Measurements from ENCODE around the gene KANK4. TPM values are rescaled to one million over a fixed set of nuclear protein-coding genes. Genes with fewer than 3 reads are reported as not detected.
A peak's percentile ranks its signal among the peaks of the same experiment; 100 is the strongest.

Gene KANK4
- total RNA-seq, 2 experiments from 2014 or later = not detected

DNA sequence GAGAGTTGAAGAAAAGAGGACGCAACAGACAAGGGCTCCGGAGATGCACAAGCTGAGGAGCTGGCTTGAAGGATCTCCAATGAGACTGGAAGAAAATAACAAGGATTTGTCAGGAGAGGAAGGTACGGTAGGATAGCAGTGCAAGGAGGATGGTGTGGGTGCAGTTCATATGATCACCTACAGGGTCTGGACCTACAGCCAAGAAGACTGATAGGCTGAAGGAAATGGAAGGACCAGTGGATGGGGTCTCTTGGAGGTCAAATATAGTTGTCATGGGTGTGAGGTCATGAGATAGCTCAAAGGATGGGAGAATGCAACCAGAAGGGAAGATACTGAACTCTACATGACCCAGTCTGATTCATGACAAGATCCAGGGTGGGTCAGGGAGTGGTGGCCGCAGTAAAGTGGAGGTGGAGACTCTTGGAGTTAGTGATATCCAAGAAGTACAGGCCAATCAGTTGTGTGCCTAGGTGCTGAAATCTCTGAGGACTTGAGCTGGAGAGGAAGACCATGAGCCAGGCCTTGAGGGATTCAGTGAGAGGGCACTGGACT is 15.3 kb upstream of the KANK4 start:
- Mint-ChIP-seq H3K9me3 (ENCODE audit: insufficient read depth) (no peaks in the 10 kb centered on the region), H3K4me1 (ENCODE audit: low read depth) (peaks cover 7% of the 10 kb centered on the region), H3K4me3 (no peak overlapping the region), H3K27me3 (ENCODE audit: low read depth) (no peaks in the 10 kb centered on the region), H3K27ac (no peak overlapping the region), H3K36me3 (ENCODE audit: low read depth) (no peaks in the 10 kb centered on the region)
- no peak for DNase-seq
- ChIA-PET CTCF (interaction anchor here (1.8 kb wide), 1 partner anchor 29 kb away, joined by 4 read pairs; no protein-coding TSS in a partner anchor), POLR2A (no interaction called here)
- ATAC-seq = no peak

DNA sequence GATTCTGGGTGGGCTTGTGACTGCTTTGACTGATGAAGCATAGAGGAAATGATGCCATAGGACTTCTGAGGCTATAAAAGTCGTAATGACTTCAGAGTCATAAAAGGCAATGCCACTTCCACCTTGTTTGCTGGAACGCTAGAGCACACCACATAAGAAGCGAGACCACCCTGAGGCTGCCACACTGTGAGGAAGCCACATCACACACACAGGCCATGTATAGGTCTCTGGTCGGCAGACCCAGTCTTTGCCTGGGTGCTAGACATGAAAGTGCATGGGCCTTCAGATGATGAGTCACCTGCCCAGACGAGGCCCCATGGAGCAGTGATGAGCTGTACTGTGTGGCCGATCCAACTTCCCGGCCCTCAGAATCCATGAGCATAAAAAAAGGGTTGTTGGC is 14.2 kb upstream of the KANK4 start:
- H3K27me3 Mint-ChIP-seq (ENCODE audit: low read depth) = no peaks in the 10 kb centered on the region
- CTCF ChIA-PET = interaction anchor here (1.8 kb wide), 1 partner anchor 28 kb away, joined by 4 read pairs; no protein-coding TSS in a partner anchor
- ATAC-seq = peak; percentile 75
- POLR2A ChIA-PET = no interaction called here
- no peak overlapping the region for H3K27ac Mint-ChIP-seq
- H3K4me3 Mint-ChIP-seq = no peak overlapping the region
- DNase-seq = peak; percentile 44
- peaks cover 7% of the 10 kb centered on the region for H3K4me1 Mint-ChIP-seq (ENCODE audit: low read depth)
- no peaks in the 10 kb centered on the region for H3K36me3 Mint-ChIP-seq (ENCODE audit: low read depth)
- H3K9me3 Mint-ChIP-seq (ENCODE audit: insufficient read depth) = no peaks in the 10 kb centered on the region

DNA sequence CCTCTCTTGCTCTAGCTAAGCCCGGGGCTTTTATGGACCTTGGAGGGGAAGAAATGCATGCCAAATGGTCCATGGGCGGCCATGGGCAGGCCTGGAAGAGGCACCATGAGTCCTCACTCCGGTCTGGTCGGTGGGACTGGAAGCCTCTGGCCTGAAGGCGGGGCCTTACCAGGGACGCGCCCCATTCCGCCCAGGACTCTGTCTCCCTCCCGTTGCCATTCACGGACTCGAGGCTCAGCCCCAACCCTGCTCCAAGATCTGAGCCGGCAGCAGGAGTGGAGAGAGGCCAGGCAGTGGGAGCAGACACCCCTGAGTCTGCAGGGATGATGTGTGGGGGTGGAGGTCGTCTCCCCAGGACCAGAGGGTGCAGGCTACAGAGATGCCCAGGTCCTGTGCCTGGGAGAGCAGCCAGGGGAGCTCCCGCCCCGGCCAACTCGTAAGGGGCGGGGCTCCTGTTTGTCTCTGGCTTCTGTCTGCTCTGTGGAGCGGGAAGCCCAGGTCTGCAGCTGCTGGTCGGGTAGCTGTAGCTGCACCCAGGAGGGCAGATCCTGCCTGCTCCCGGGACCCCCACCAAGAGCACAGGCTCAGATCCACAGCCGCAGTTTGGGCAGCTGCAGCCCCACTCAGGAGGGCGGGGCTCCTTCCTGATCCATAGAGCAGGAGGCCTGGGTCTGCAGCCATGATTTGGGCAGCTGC is 8.3 kb upstream of the KANK4 start:
- DNase-seq (no peak), ATAC-seq (no peak)
- H3K4me1 Mint-ChIP-seq (ENCODE audit: low read depth) = no peaks in the 10 kb centered on the region
- CTCF ChIA-PET = no interaction called here
- no peak overlapping the region for H3K27ac Mint-ChIP-seq
- POLR2A ChIA-PET = no interaction called here
- peaks cover 4% of the 10 kb centered on the region for H3K27me3 Mint-ChIP-seq (ENCODE audit: low read depth)
- no peaks in the 10 kb centered on the region for H3K36me3 Mint-ChIP-seq (ENCODE audit: low read depth)
- H3K4me3 Mint-ChIP-seq = no peak overlapping the region
- H3K9me3 Mint-ChIP-seq (ENCODE audit: insufficient read depth) = no peaks in the 10 kb centered on the region

DNA sequence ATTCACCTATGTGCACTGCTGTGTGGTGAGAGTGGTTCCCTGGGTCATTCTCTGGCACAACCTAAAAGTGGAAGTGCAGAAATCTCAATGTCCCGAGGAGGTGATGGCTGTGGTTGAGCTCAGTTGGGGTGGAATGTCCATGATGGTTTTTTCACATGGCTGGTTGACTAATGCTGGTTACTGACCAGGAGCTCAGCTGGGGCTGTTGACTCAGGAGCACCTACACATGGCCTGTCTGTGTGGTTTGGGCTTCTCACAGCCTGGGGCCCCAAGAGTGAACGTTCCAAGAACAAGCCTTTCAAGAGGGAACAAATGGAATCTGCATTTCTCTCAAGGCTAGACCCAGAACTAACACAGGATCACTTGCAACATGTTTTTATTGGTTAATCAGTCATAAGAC is 6.4 kb upstream of the KANK4 start:
- no peak for DNase-seq
- ChIA-PET CTCF (no interaction called here), POLR2A (no interaction called here)
- Mint-ChIP-seq H3K4me3 (no peak overlapping the region), H3K36me3 (ENCODE audit: low read depth) (no peaks in the 10 kb centered on the region), H3K27ac (no peak overlapping the region), H3K9me3 (ENCODE audit: insufficient read depth) (no peaks in the 10 kb centered on the region), H3K4me1 (ENCODE audit: low read depth) (no peaks in the 10 kb centered on the region), H3K27me3 (ENCODE audit: low read depth) (peaks cover 10% of the 10 kb centered on the region)
- no peak for ATAC-seq

DNA sequence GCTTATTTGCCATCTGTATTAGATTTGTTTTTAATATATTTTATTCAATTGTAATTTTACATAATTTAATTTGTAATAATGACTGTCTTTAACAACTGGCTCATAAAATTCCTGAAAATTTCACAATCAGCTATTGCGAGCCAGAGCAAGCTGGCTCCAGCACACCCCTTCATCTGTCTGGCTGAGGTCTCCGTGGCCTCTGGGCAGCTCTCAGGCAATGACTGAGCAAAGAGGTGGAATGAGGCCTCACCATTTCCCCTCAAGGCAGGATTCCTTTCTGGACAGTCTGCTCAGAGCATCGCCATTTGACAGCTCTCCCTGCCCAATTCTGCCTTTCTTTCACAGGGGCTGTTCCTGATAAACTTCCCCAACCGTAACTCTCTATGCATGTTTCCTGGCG is 5.8 kb upstream of the KANK4 start:
- POLR2A ChIA-PET = no interaction called here
- no peaks in the 10 kb centered on the region for H3K36me3 Mint-ChIP-seq (ENCODE audit: low read depth)

DNA sequence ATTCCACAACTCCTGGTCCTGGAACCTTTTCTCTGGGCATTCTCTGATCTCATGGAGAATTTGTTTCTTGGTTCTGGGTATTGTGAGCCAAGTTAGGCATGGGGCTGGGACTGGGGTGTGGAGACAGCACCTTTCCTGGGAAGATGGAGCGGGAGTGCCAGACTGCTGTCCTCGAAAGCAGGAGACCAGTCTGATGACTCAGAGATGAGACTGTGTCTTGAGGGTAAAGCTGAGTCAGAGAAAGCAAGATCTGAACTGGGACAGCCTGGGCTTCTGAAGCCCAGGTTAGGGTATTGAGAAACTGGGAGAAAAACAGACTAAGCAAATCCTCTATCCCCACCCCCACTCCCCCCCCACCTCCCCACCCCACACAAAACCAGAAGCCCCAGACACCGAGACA is 2.2 kb upstream of the KANK4 start:
- ATAC-seq (no peak), DNase-seq (no peak)
- Mint-ChIP-seq H3K9me3 (ENCODE audit: insufficient read depth) (no peaks in the 10 kb centered on the region), H3K4me3 (no peak overlapping the region), H3K27me3 (ENCODE audit: low read depth) (peaks cover 41% of the 10 kb centered on the region), H3K4me1 (ENCODE audit: low read depth) (no peaks in the 10 kb centered on the region), H3K27ac (no peak overlapping the region), H3K36me3 (ENCODE audit: low read depth) (no peaks in the 10 kb centered on the region)
- POLR2A ChIA-PET = no interaction called here
- CTCF ChIA-PET = no interaction called here

More for the DNA sequence above, 5.8 kb upstream of the KANK4 start:
- no peak for DNase-seq
- peaks cover 15% of the 10 kb centered on the region for H3K27me3 Mint-ChIP-seq (ENCODE audit: low read depth)
- no peaks in the 10 kb centered on the region for H3K9me3 Mint-ChIP-seq (ENCODE audit: insufficient read depth)
- H3K27ac Mint-ChIP-seq = no peak overlapping the region
- H3K4me3 Mint-ChIP-seq = no peak overlapping the region
- ATAC-seq = no peak
- CTCF ChIA-PET = no interaction called here
- no peaks in the 10 kb centered on the region for H3K4me1 Mint-ChIP-seq (ENCODE audit: low read depth)

DNA sequence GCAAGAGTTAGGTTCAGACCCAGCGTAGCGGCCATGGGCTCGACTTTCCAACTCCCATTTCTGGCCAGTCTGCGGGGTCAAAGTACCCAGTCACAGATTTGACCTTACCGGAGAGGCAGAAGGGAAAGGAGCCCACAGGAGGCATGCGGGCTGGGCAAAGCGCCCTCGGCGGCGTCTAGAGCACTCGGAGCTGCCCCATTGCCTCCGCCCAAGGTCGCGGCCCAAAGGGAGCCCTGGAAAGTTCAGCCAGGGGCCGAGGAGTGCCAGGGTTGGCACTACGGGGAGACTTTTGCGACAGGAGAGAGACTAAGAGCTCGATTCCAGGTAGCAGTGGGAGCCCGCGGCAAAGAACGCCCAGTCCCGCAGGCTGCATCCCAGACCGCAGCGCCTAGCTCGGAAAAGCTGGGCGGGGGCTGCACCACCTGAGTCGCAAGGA is 896 bp downstream of the KANK4 start:
- Mint-ChIP-seq H3K4me1 (ENCODE audit: low read depth) (no peaks in the 10 kb centered on the region), H3K36me3 (ENCODE audit: low read depth) (no peaks in the 10 kb centered on the region), H3K9me3 (ENCODE audit: insufficient read depth) (no peaks in the 10 kb centered on the region), H3K27me3 (ENCODE audit: low read depth) (peaks cover 42% of the 10 kb centered on the region), H3K4me3 (no peak overlapping the region), H3K27ac (no peak overlapping the region)
- ChIA-PET CTCF (no interaction called here), POLR2A (no interaction called here)
- ATAC-seq (no peak), DNase-seq (no peak)

DNA sequence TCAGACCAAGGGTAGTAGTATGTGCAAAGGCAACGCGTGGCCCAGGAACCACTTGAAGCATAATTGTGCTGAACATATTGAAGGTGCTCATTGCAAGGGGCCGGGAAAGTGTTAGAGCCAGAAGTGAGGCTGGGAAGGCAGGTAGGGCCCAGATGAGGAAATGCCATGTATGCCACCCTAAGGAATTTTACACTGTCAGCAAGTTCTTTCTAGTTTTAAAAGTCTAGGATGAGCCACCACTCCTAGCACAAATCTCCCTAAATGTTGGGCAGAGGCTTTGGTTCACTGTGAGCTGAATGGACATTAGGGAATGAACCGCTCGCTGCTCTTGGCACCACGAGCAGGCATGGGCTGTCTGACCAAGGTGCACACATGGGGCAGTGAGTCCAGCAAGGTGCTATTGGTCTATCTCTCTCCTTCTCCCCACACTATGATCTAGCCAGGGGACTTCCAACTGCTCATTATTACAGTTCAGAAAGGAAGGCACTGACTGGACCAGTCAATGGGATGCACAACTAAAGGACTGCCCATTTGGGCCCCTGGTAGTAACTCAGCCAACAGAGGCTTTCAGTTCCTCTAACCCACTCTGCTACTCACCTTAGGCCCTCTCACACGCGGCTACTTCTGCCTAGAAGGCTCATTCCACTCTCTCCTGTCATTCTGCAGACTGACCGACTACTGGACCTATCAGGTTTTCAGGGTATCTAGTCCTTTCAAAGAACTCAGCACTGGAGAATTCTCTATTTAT is 2.0 kb downstream of the KANK4 start:
- Mint-ChIP-seq H3K27ac (no peak overlapping the region), H3K9me3 (ENCODE audit: insufficient read depth) (no peaks in the 10 kb centered on the region), H3K27me3 (ENCODE audit: low read depth) (peaks cover 38% of the 10 kb centered on the region), H3K36me3 (ENCODE audit: low read depth) (no peaks in the 10 kb centered on the region), H3K4me3 (no peak overlapping the region), H3K4me1 (ENCODE audit: low read depth) (no peaks in the 10 kb centered on the region)
- ChIA-PET CTCF (no interaction called here), POLR2A (no interaction called here)
- ATAC-seq (no peak), DNase-seq (no peak)

DNA sequence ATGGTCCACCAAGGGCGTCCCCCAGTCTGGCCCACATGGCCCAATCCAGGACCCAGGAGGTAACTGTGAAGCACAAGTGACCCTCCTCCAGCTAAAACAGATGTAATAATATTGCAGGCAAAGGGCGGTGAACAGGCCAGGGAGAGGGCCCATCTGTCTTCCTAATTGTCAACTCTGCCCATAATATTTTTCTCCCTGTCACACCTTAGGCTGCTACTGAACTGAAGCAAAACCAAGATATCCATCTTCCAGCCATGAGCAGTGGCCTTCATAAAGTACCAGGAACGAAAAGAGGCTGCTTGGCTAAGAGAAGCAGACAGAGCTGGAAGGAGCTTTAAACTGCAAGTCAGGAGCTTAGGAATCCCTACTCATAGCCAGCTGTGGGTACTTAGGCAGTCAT is 3.1 kb downstream of the KANK4 start:
- no peak for ATAC-seq
- POLR2A ChIA-PET = no interaction called here
- no peak overlapping the region for H3K4me3 Mint-ChIP-seq
- no peak overlapping the region for H3K27ac Mint-ChIP-seq
- no peaks in the 10 kb centered on the region for H3K36me3 Mint-ChIP-seq (ENCODE audit: low read depth)
- peaks cover 35% of the 10 kb centered on the region for H3K27me3 Mint-ChIP-seq (ENCODE audit: low read depth)
- no peak for DNase-seq
- CTCF ChIA-PET = no interaction called here
- H3K9me3 Mint-ChIP-seq (ENCODE audit: insufficient read depth) = no peaks in the 10 kb centered on the region
- H3K4me1 Mint-ChIP-seq (ENCODE audit: low read depth) = no peaks in the 10 kb centered on the region

DNA sequence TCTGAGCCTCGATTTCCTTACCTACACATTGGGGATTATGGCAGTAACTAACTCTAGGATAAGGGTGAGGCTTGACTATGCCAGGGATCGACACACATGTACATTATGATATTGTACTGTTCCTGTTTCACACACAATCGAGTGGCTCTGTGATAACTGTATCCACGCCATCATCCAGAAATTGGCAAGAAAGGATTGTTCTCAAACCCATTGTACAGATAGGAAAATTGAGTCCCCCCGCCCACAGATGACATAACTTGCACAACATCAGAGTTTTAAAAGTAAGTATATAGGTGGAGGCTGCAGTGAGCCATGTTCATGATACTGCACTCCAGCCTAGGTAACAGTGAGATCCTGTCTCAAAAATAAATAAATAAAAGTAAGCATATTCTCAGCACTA is 3.8 kb downstream of the KANK4 start:
- no peak for ATAC-seq
- POLR2A ChIA-PET = no interaction called here

DNA sequence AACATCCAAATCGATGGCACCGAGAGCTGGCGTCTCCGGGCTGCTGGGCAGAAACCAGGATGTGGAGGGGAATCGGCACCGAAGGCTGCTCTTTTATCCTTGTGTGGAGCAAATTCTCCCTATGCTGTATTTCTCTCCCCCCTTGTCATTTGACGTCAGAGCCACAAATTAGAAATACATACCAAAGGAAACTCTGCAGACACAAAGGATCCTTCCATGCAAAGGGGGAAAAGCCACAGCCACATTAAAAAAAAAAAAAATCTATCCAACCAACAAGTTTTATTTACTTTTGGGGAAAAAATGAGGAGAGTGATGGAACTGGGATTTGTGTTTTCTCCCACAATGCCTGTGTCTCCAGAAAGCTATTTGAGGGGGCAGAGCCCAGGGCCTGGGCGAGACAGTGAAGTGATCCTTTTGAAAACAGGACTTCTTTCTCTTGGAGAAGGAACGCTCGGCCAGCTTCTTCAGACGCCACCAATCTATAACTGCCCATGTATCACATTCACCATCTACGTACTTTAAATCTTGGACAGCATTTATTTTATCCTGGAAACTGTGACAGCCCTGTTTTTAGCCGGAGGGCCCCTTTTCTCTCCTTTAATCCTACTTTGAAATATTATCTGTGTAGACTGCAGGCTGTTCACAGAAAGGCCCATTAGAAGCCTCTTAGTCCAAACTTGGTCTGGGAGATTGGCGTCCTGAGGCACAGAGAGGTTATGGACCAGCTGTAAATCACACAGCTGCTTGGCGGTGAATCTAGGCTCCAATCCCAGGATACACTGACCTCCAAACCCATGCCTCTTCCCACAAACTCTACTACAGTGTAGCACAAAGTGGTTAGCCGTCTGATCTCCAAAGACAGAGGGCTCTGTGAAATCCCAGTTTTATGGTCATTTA is 4.5 kb downstream of the KANK4 start:
- ChIA-PET CTCF (interaction anchor here (1.0 kb wide), 1 partner anchor 140 kb away, joined by 3 read pairs; no protein-coding TSS in a partner anchor), POLR2A (no interaction called here)
- H3K36me3 Mint-ChIP-seq (ENCODE audit: low read depth) = no peaks in the 10 kb centered on the region
- no peak for DNase-seq
- H3K27me3 Mint-ChIP-seq (ENCODE audit: low read depth) = peaks cover 28% of the 10 kb centered on the region
- ATAC-seq = no peak
- H3K4me3 Mint-ChIP-seq = no peak overlapping the region
- no peaks in the 10 kb centered on the region for H3K4me1 Mint-ChIP-seq (ENCODE audit: low read depth)
- no peak overlapping the region for H3K27ac Mint-ChIP-seq
- H3K9me3 Mint-ChIP-seq (ENCODE audit: insufficient read depth) = no peaks in the 10 kb centered on the region

More for the DNA sequence above, 3.8 kb downstream of the KANK4 start:
- CTCF ChIA-PET = interaction anchor here (1.0 kb wide), 1 partner anchor 140 kb away, joined by 3 read pairs; no protein-coding TSS in a partner anchor
- H3K27ac Mint-ChIP-seq = no peak overlapping the region
- H3K36me3 Mint-ChIP-seq (ENCODE audit: low read depth) = no peaks in the 10 kb centered on the region
- H3K4me3 Mint-ChIP-seq = no peak overlapping the region
- peaks cover 32% of the 10 kb centered on the region for H3K27me3 Mint-ChIP-seq (ENCODE audit: low read depth)
- no peaks in the 10 kb centered on the region for H3K9me3 Mint-ChIP-seq (ENCODE audit: insufficient read depth)
- no peaks in the 10 kb centered on the region for H3K4me1 Mint-ChIP-seq (ENCODE audit: low read depth)
- DNase-seq = no peak

DNA sequence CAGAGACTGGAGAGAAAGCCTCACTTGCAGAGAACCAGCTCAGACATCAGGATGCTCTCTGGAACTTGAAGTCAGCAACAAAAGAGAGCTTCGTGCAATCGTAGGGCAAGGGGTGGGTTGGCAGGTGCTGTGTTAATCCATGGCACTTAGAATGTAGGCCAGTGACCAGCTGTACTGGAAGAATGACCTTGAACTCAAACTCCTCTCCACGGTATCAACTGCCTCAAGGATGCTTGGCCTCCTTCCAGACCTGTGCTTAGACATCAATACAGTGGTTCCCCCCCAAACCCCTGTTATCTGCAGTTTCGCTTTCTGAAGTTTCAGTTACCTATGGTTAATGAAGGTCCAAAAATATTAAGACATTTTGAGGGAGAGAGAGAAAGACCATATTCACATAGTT is 6.5 kb downstream of the KANK4 start:
- Mint-ChIP-seq H3K36me3 (ENCODE audit: low read depth) (no peaks in the 10 kb centered on the region), H3K27me3 (ENCODE audit: low read depth) (peaks cover 16% of the 10 kb centered on the region), H3K9me3 (ENCODE audit: insufficient read depth) (no peaks in the 10 kb centered on the region), H3K4me3 (no peak overlapping the region), H3K4me1 (ENCODE audit: low read depth) (no peaks in the 10 kb centered on the region), H3K27ac (no peak overlapping the region)
- ChIA-PET POLR2A (no interaction called here), CTCF (no interaction called here)
- ATAC-seq (no peak), DNase-seq (no peak)
